ENCODE data around the gene HOXA13.

GRCh38 chr7:27179030-27179429, 20.9 kb downstream of the HOXA13 start:
- TF ChIP-seq CTCF (IDR thresholded peaks at IDR 0.05; ENCODE audit: low read depth, low read length) = no peak
- TF ChIP-seq EZH2phosphoT487 (IDR thresholded peaks at IDR 0.05; ENCODE audit: low read depth) = no peak
